GM10847 (cell line): Measurements from ENCODE around the gene TRIM68.

Source experiments
- POLR2A ChIP-seq: IDR thresholded peaks from 2 replicates; pipeline ENCODE4 v1.6.1; 2011; ENCODE audit not compliant: insufficient read length; ENCODE audit errors: extremely low read depth

The TRIM68 gene

DNA sequence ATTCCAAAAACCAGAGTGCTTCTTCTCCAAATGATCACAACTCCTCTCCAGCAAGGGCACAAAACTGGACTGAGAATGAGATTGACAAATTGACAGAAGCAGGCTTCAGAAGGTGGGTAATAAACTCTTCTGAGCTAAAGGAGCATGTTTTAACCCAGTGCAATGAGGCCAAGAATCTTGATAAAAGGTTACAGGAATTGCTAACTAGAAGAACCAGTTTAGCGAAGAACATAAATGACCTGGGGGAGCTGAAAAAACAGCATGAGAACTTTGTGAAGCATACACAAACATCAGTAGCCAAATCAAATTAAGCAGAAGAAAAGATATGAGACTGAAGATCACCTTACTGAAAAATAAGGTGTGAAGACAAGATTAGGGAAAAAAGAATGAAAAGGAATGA lies 47.6 kb downstream of the TRIM68 start:
- no peak for TF ChIP-seq POLR2A

DNA sequence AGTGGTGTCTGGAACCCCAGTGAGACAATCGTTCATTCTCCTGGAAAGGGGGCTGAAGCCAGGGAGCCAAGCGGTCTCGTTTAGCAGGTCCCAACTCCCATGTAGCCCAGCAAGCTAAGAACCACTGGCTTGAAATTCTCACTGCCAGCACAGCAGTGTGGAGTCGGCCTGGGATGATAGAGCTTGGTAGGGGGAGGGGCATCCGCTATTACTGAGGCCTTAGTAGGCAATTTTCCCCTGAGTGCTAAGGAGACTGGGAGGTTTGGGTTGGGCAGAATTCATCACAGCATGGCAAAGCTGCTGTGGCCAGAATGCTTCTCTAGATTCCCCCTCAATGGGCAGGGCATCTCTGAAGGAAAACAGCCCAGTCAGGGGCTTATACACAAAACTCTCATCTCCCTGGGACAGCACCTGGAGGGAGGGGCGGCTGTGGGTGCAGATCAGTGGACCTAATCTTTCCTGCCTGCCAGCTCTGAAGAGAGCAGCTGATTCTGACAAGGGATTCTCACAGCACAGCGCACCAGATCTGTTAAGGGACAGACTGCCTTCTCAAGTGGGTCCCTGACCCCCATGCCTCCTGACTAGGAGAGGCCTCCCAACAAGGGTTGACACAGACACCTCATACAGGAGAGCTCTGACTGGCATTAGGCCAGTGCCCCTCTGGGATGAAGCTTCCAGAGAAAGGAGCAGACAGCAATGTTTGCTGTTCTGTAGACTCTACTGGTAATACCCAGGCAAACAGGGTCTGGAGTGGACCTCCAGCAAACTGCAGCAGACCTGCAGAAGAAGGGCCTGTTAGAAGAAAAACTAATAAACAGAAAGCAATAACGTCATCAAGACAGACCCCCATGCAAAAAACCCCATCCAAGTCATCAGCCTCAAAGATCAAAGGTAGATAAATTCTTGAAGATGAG lies 48.2 kb downstream of the TRIM68 start:
- no peak for TF ChIP-seq POLR2A

DNA sequence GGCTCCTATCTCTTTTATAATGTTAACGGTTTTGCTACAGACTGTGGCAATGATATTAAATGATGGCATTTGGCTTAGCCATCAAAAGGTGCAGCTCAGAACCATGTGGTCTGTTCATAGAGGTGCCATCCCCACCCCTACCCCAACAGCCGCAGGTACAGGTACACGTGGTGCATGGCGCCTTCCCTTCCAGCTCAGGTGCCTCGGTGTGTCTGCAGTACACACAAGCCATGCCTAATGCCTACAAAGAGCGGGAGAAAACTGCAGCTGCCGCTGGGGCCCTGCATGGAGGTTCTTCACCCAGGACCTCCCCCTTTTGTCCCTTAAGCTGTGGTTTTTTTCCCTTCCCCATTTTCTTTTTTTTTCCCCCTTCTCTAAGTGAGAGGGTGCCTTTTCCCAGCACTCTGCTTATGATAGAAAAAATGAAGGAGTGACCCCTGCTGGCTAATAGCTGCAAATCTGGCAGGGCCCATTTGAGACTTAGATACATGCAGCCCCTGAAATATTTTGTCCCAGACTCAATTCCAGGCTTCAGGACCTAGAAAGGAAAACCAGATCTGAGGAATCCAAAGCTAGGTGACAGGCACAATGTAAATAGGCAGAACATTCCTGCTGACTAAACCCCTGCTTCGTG lies 56.6 kb downstream of the TRIM68 start:
- no peak for TF ChIP-seq POLR2A
